Spleen (tissue), 7 donors: ENCODE data around the gene H6PD.

ENCODE experiments used
- CTCF ChIP-seq, 11 experiments: fragments of 200-600 bp in 7 of 11; fragments of 450-650 bp in 4 of 11; sonication (generic) in 4 of 11; IDR thresholded peaks in 8 of 11; conservative IDR thresholded peaks in 3 of 11; 1 replicate in 7 of 11; 2 replicates in 4 of 11; pipeline versions ENCODE4 v1.4.0 to v1.8.0; 2016 to 2021; ENCODE audit warnings: antibody characterized with exemption in 11 of 11, inconsistent platforms in 4 of 11, mild to moderate bottlenecking in 1 of 11
- POLR2A ChIP-seq, 3 donors: fragments of 450-650 bp; IDR thresholded peaks; one replicate each; pipeline ENCODE4 v1.5.1; 2017; ENCODE audit warnings: antibody characterized with exemption in 3 of 3, mild to moderate bottlenecking in 1 of 3
- donor health status: DM: no; HTN: no; CAD: no; lungs with moderate emphysema.
- donor health status: DM: no; HTN: no; CAD: no.
- donor health status: DM: no; HTN: no; CAD: no.

GRCh38 chr1:9195651-9196050 is 38.9 kb upstream of the H6PD start:
- TF ChIP-seq CTCF (IDR thresholded peaks at IDR 0.05 in 8 of 11, conservative IDR thresholded peaks at IDR 0.05 in 3 of 11) (no peak), POLR2A (IDR thresholded peaks at IDR 0.05) (no peak)
